ENCODE data around the gene PCID2.
"Not testable (repeated sequence)": the region's sequence is repeated elsewhere in the genome, so short reads cannot be mapped to it uniquely, and the experiment has no call there.

PCID2 gene

GRCh38 chr13:113208421-113209335 lies at the start of gene PCID2:
PCID2 (minus strand) TSS chr13:113208669; CDS start chr13:113208634, 35 bp downstream.
- in situ Hi-C loops (cut with MboI; ENCODE audit: low sequenced_read_pairs, unreplicated experiment), result no loop called here
- no peak for TF ChIP-seq CTCF (IDR thresholded peaks at IDR 0.05; ENCODE audit: borderline replicate concordance, control extremely low read depth, extremely low read depth, insufficient read depth, missing control alignments)
- peak; percentile 96 for DNase-seq (ENCODE audit: low spot score)

- DNase-seq (ENCODE audit: low spot score); in situ Hi-C loops (cut with MboI; ENCODE audit: low sequenced_read_pairs, unreplicated experiment): not testable (repeated sequence)
These were observed 49.4 kb upstream of the PCID2 start for GRCh38 chr13:113257908-113258307.

- no peak for DNase-seq (ENCODE audit: low spot score)
- TF ChIP-seq CTCF (IDR thresholded peaks at IDR 0.05; ENCODE audit: borderline replicate concordance, control extremely low read depth, extremely low read depth, insufficient read depth, missing control alignments), result no peak
- in situ Hi-C loops (cut with MboI; ENCODE audit: low sequenced_read_pairs, unreplicated experiment), result no loop called here
These were observed 44.1 kb upstream of the PCID2 start for GRCh38 chr13:113252516-113253095.

GRCh38 chr13:113245849-113246796 lies 37.7 kb upstream of the PCID2 start:
- in situ Hi-C loops (cut with MboI; ENCODE audit: low sequenced_read_pairs, unreplicated experiment), result no loop called here
- no peak for TF ChIP-seq CTCF (IDR thresholded peaks at IDR 0.05; ENCODE audit: borderline replicate concordance, control extremely low read depth, extremely low read depth, insufficient read depth, missing control alignments)
- DNase-seq (ENCODE audit: low spot score), result no peak

- DNase-seq (ENCODE audit: low spot score), result no peak
- in situ Hi-C loops (cut with MboI; ENCODE audit: low sequenced_read_pairs, unreplicated experiment), result no loop called here
- no peak for TF ChIP-seq CTCF (IDR thresholded peaks at IDR 0.05; ENCODE audit: borderline replicate concordance, control extremely low read depth, extremely low read depth, insufficient read depth, missing control alignments)
These were observed 35.4 kb upstream of the PCID2 start for GRCh38 chr13:113243847-113244246.

GRCh38 chr13:113241623-113242022 lies 33.2 kb upstream of the PCID2 start:
- not testable (repeated sequence) for DNase-seq (ENCODE audit: low spot score)

GRCh38 chr13:113239986-113240385 lies 31.5 kb upstream of the PCID2 start:
- no peak for TF ChIP-seq CTCF (IDR thresholded peaks at IDR 0.05; ENCODE audit: borderline replicate concordance, control extremely low read depth, extremely low read depth, insufficient read depth, missing control alignments)
- no peak for DNase-seq (ENCODE audit: low spot score)
- in situ Hi-C loops (cut with MboI; ENCODE audit: low sequenced_read_pairs, unreplicated experiment), result no loop called here

More at GRCh38 chr13:113241623-113242022, 33.2 kb upstream of the PCID2 start:
- in situ Hi-C loops (cut with MboI; ENCODE audit: low sequenced_read_pairs, unreplicated experiment), result not testable (repeated sequence)

Data from GM13976 (cell line).